Measurements from ENCODE around the gene FGF14. TPM values are rescaled to one million over a fixed set of nuclear protein-coding genes. Genes with fewer than 3 reads are reported as not detected.

Gene FGF14
- total and polyA plus RNA-seq, 8 donors, result 0.42 to 2.4 (median 1.1) TPM

DNA sequence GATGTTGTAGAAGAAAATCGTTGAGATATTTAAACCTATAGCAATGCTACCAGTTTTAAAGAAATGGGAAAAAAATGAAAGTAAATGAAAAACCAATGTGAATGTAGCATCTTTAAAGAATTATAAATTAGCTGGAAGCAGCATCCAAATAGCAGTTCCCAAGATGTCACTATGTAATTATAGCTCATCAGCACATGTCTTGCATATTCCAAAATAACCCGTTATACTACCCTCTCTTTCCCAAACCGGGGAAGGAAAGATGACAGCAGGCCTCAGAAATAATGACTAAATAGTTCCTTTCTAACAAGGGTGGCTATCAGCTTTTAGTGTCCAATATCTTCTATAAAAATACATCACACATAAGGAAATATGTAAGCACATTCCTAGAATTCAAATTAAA, 140.5 kb downstream of the FGF14 start:
- DNase-seq (no peak), ATAC-seq (no peak), FAIRE-seq (no peak)
- 55 to 66% methylated on average over 3 of the region's 3 CpGs for WGBS, 2 donors
- TF ChIP-seq, protein P1, sequence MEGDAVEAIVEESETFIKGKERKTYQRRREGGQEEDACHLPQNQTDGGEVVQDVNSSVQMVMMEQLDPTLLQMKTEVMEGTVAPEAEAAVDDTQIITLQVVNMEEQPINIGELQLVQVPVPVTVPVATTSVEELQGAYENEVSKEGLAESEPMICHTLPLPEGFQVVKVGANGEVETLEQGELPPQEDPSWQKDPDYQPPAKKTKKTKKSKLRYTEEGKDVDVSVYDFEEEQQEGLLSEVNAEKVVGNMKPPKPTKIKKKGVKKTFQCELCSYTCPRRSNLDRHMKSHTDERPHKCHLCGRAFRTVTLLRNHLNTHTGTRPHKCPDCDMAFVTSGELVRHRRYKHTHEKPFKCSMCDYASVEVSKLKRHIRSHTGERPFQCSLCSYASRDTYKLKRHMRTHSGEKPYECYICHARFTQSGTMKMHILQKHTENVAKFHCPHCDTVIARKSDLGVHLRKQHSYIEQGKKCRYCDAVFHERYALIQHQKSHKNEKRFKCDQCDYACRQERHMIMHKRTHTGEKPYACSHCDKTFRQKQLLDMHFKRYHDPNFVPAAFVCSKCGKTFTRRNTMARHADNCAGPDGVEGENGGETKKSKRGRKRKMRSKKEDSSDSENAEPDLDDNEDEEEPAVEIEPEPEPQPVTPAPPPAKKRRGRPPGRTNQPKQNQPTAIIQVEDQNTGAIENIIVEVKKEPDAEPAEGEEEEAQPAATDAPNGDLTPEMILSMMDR (IDR thresholded peaks at IDR 0.05), result no peak
- Histone ChIP-seq H3K27me3 (no peaks in the 10 kb centered on the region), H3K9me3 (no peaks in the 10 kb centered on the region), H3K27ac (no peak overlapping the region), H3K36me3 (no peaks in the 10 kb centered on the region), H3K4me1 (no peaks in the 10 kb centered on the region), H3K4me3 (no peak overlapping the region)
- intact Hi-C loops (cut with DNase I), result no loop called here

DNA sequence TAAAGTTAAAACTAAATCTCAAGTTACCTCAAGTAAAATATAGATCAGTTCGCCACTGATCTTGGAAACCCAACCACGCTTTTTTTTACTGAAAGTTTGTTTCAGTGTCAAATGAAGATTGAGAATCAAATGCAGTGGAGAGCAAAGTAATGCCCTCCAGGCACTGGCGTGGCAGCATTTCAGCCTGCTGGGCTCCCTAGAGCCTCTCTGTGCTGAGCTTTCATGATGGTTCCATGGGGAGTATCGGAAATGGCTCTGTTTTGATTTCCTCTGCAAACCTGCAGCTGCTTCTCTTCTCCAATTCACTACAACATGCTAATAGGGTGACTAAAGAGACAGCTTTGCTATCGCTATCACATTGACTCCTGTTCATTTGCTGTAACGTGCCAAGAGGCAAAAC, 141.6 kb downstream of the FGF14 start:
- Histone ChIP-seq H3K36me3 (no peaks in the 10 kb centered on the region), H3K4me1 (no peaks in the 10 kb centered on the region), H3K27me3 (no peaks in the 10 kb centered on the region), H3K27ac (no peak overlapping the region), H3K4me3 (no peak overlapping the region), H3K9me3 (no peaks in the 10 kb centered on the region)
- DNase-seq (no peak), FAIRE-seq (no peak), ATAC-seq (no peak)
- TF ChIP-seq, protein P1 (IDR thresholded peaks at IDR 0.05), result no peak
- 61 to 73% methylated on average over 6 of the region's 6 CpGs for WGBS, 2 donors
- intact Hi-C loops (cut with DNase I), result no loop called here

DNA sequence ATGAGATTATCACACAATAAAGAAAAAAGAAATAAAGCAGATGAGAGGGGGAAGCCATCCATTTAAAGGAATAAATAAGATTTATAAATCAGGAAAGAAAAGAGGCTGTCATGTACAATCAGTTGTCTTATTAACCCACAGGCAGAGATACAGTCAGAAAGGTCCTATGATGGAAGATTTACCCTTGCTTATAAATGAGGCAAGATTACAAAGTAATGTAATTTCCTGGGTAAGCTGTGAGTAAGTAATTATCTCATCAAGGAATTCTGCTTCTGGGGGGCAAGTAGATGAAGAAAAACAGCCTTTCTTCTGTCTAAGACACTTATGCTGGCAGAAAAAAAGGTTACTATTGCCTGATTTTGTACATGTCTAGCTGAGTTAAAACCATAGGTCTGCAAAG, 146.4 kb downstream of the FGF14 start:
- Histone ChIP-seq H3K36me3 (no peaks in the 10 kb centered on the region), H3K4me1 (no peaks in the 10 kb centered on the region), H3K4me3 (no peak overlapping the region), H3K9me3 (no peaks in the 10 kb centered on the region), H3K27me3 (no peaks in the 10 kb centered on the region), H3K27ac (no peak overlapping the region)
- TF ChIP-seq, protein P1 (IDR thresholded peaks at IDR 0.05), result no peak
- intact Hi-C loops (cut with DNase I), result no loop called here
- FAIRE-seq, result no peak
- no peak for ATAC-seq
- no peak for DNase-seq

DNA sequence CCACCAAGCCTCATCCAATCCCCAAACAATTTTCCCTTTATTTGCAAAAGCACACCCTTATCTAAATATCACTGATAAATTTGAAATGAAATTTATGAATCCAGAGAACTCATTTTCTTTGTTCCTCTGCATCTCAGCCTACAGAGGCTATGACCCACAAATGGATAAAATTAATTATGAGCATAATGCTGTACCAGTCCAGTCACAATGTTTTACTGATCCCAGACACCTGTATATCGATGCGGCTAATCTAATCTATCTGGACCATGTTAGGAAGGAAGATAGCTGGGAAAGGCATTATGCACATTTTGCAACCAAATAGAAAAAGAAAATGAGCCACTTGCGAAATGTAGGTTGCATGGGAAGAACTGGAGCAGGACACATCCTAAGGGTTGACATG, 150.0 kb downstream of the FGF14 start:
- H3K4me3 ChIP-seq, result no peak overlapping the region
- WGBS, 2 donors, result 72 to 73% methylated on average over 3 of the region's 3 CpGs
- intact Hi-C loops (cut with DNase I), result no loop called here
- no peaks in the 10 kb centered on the region for H3K27me3 ChIP-seq
- DNase-seq, result no peak
- no peak for FAIRE-seq
- H3K4me1 ChIP-seq, result no peaks in the 10 kb centered on the region
- H3K9me3 ChIP-seq, result no peaks in the 10 kb centered on the region
- H3K36me3 ChIP-seq, result no peaks in the 10 kb centered on the region
- no peak for ATAC-seq
- TF ChIP-seq, protein P1 (IDR thresholded peaks at IDR 0.05), result no peak
- H3K27ac ChIP-seq, result no peak overlapping the region

DNA sequence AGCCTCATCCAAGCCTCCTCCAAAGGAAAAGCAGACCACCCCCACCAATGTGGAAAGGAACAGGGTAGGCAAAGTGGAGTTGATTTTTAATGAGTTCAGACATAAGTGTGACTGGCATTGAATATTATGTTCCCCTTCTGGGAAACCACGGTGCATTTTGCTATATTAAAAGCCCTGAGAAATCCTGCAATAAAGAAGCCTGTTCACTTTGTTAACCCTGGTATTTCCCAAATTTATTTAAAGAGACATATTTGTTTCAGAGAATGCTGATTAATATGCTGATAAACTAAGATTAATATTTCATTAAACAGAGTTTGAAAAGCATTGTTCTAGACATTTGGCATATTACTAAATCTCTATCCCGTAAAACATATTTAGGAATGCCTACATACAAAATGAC, 151.4 kb downstream of the FGF14 start:
- FAIRE-seq, result no peak
- Histone ChIP-seq H3K4me3 (no peak overlapping the region), H3K27me3 (no peaks in the 10 kb centered on the region), H3K9me3 (no peaks in the 10 kb centered on the region), H3K27ac (no peak overlapping the region), H3K36me3 (no peaks in the 10 kb centered on the region), H3K4me1 (no peaks in the 10 kb centered on the region)
- WGBS, 2 donors, result 74 to 75% methylated on average over 2 of the region's 2 CpGs
- no peak for DNase-seq
- intact Hi-C loops (cut with DNase I), result no loop called here
- TF ChIP-seq, protein P1 (IDR thresholded peaks at IDR 0.05), result no peak
- ATAC-seq, result no peak
